ENCODE data around the gene NLGN2. TPM values are rescaled to one million over a fixed set of nuclear protein-coding genes. Genes with fewer than 3 reads are reported as not detected.
A peak's percentile ranks its signal among the peaks of the same experiment; 100 is the strongest.

The NLGN2 gene
- total and polyA plus RNA-seq, 7 donors, result 0.60 to 18.8 (median 7.6) TPM

GRCh38 chr17:7389924-7390910, 17.4 kb upstream of the NLGN2 start:
- TF ChIP-seq EP300 (IDR thresholded peaks at IDR 0.05) (no peak), CTCF (IDR thresholded peaks at IDR 0.05) (no peak), POLR2AphosphoS5 (IDR thresholded peaks at IDR 0.05) (no peak), POLR2A (IDR thresholded peaks at IDR 0.05) (no peak)
- Histone ChIP-seq H3K4me1 (peaks cover 0 to 21% (median 16%) of the 10 kb centered on the region in 4 donors), H3K9me3 (no peaks in the 10 kb centered on the region), H3K4me3 (no peak overlapping the region), H3K27me3 (no peaks in the 10 kb centered on the region), H3K27ac (no peak overlapping the region), H3K36me3 (peaks cover 0 to 41% (median 12%) of the 10 kb centered on the region in 4 donors)
- 88% methylated on average over 19 of the region's 19 CpGs for WGBS, 2 donors
- intact Hi-C loops (cut with DNase I), result no loop called here
- no peak for DNase-seq

- WGBS, 2 donors, result 58 to 60% methylated on average over 2 of the region's 2 CpGs
- H3K27ac ChIP-seq, result no peak overlapping the region
- intact Hi-C loops (cut with DNase I), result no loop called here
- no peaks in the 10 kb centered on the region for H3K9me3 ChIP-seq
- H3K36me3 ChIP-seq, result peaks cover 0 to 41% (median 12%) of the 10 kb centered on the region in 4 donors
- DNase-seq, result no peak
- H3K27me3 ChIP-seq, result no peaks in the 10 kb centered on the region
- H3K4me1 ChIP-seq, result peaks cover 0 to 25% (median 19%) of the 10 kb centered on the region in 4 donors
- H3K4me3 ChIP-seq, result no peak overlapping the region
- TF ChIP-seq EP300 (IDR thresholded peaks at IDR 0.05) (no peak), POLR2A (IDR thresholded peaks at IDR 0.05) (no peak), CTCF (IDR thresholded peaks at IDR 0.05) (no peak)
Observed at GRCh38 chr17:7391307-7391706, 16.3 kb upstream of the NLGN2 start.

- Histone ChIP-seq H3K27ac (peak overlapping the region in 3 of 4 donors; percentile 90 to 93 (median 91)), H3K27me3 (no peaks in the 10 kb centered on the region), H3K9me3 (no peaks in the 10 kb centered on the region), H3K4me3 (peak overlapping the region; percentile 68 to 79 (median 70)), H3K4me1 (peaks cover 0 to 25% (median 19%) of the 10 kb centered on the region in 4 donors), H3K36me3 (peaks cover 0 to 36% (median 12%) of the 10 kb centered on the region in 4 donors)
- WGBS, 2 donors, result 75 to 81% methylated on average over 42 of the region's 42 CpGs
- DNase-seq, result no peak
- intact Hi-C loops (cut with DNase I), result no loop called here
- TF ChIP-seq CTCF (IDR thresholded peaks at IDR 0.05), result no peak
Observed at GRCh38 chr17:7392696-7393612, 14.7 kb upstream of the NLGN2 start.

- no peak for TF ChIP-seq CTCF (IDR thresholded peaks at IDR 0.05)
- Histone ChIP-seq H3K9me3 (no peaks in the 10 kb centered on the region), H3K27me3 (no peaks in the 10 kb centered on the region), H3K36me3 (peaks cover 0 to 30% (median 10%) of the 10 kb centered on the region in 4 donors), H3K27ac (peak overlapping the region; percentile 89 to 93 (median 90)), H3K4me3 (peak overlapping the region; percentile 68 to 79 (median 70)), H3K4me1 (peaks cover 0 to 25% (median 19%) of the 10 kb centered on the region in 4 donors)
- peak; percentile 76 for DNase-seq
- WGBS, 2 donors, result 4% methylated on average over 48 of the region's 48 CpGs
- intact Hi-C loops (cut with DNase I), result loop anchor here (2.0 kb wide), 1 partner anchor 37 kb away; no protein-coding TSS in a partner anchor
Observed at GRCh38 chr17:7393613-7394451, 13.8 kb upstream of the NLGN2 start.

Measured in sigmoid colon (tissue), 7 donors.